Right lobe of liver (tissue), 4 donors: Measurements from ENCODE around the gene PZP.

ENCODE experiments used
- CTCF ChIP-seq, 4 donors: fragments of 200-600 bp in 3 of 4; fragments of 450-650 bp in 1 of 4; IDR thresholded peaks; one replicate each; pipeline versions ENCODE4 v1.5.1 to v1.8.0; 2016 to 2022; ENCODE audit warnings: antibody characterized with exemption in 4 of 4, mild to moderate bottlenecking in 2 of 4
- POLR2A ChIP-seq: fragments of 450-650 bp; IDR thresholded peaks from one replicate; pipeline ENCODE4 v1.6.1; 2017; ENCODE audit warnings: antibody characterized with exemption, mild to moderate bottlenecking
- donor health status: DM: no; HTN: no; CAD: no.
- donor health status: DM: no; HTN: no; CAD: no.
- donor health status: DM: no; HTN: yes; CAD: no.

GRCh38 chr12:9184276-9184675 lies 23.9 kb downstream of the PZP start:
- TF ChIP-seq CTCF (IDR thresholded peaks at IDR 0.05) = no peak
- TF ChIP-seq POLR2A = no peak
